Upper lobe of left lung (tissue), 4 donors: Measurements from ENCODE around the gene MCMBP.

Source experiments
- CTCF ChIP-seq, 6 experiments: fragments of 450-650 bp in 4 of 6; fragments of 200-600 bp in 2 of 6; sonication (generic) in 2 of 6; IDR thresholded peaks; one replicate each; pipeline ENCODE4 v1.5.1; 2016 to 2019; ENCODE audit warnings: antibody characterized with exemption in 6 of 6
- POLR2A ChIP-seq, 4 donors: fragments of 450-650 bp; IDR thresholded peaks; one replicate each; pipeline ENCODE4 v1.5.1; 2016 to 2017; ENCODE audit warnings: antibody characterized with exemption in 4 of 4, mild to moderate bottlenecking in 2 of 4
- POLR2AphosphoS5 ChIP-seq, 2 donors: sonication (generic); formaldehyde crosslinking; IDR thresholded peaks; one replicate each; pipeline ENCODE4 v1.5.1; 2017; ENCODE audit warnings: antibody characterized with exemption in 2 of 2

DNA sequence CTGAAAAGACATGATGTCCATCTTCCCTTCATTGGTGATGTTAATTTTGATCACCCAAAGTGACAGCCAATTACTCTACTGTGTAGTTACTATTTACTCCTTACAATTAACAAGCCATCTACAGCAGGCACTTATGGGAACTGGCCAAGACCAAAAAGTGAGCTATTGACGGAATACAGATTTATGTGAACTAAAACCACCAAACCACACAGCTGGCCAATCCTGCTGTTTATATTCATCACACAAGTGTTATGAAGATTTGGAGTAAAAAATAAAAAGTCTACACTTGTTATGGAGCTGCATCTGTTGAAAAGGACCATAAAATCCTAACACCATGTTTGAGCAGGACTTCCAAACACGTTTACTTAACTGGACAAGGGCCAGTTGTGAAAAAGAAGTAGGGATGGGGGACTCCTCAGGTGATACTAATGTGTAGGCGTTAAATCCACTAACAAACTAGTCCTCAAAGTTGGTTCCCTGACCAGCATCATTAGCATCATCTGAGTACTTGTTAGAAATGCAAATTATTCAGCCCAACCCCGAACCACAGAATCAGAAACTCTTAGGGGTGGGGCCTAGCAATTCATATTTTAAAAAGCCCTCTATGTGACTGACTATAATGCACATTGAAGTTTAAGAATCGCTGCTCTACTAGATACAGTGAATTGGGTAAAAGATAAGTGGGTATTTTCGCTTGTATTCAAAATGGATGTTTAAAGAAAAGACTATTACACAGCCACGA is 11.6 kb downstream of the MCMBP start:
- no peak for TF ChIP-seq CTCF (IDR thresholded peaks at IDR 0.05)
- no peak for TF ChIP-seq POLR2A (IDR thresholded peaks at IDR 0.05)
- no peak for TF ChIP-seq POLR2AphosphoS5 (IDR thresholded peaks at IDR 0.05)
